GM19395 (cell line): ENCODE data around the gene SFXN1.
"Not testable (repeated sequence)": the region's sequence is repeated elsewhere in the genome, so short reads cannot be mapped to it uniquely, and the experiment has no call there.

Experiments used
- ATAC-seq: cut with Tn5 transposase; IDR thresholded peaks from one replicate; pipeline ENCODE4 v1.9.1; 2021; ENCODE audit warnings: mild to moderate bottlenecking, moderate library complexity; ENCODE audit not compliant: unreplicated experiment

SFXN1 gene

GRCh38 chr5:175493726-175494125 is 15.4 kb downstream of the SFXN1 start:
- ATAC-seq = no peak

- ATAC-seq = no peak
Measured at GRCh38 chr5:175494264-175495183, 16.2 kb downstream of the SFXN1 start.

- ATAC-seq = no peak
Measured at GRCh38 chr5:175501759-175502158, 23.4 kb downstream of the SFXN1 start.

- ATAC-seq = not testable (repeated sequence)
Measured at GRCh38 chr5:175507671-175508070, 29.3 kb downstream of the SFXN1 start.

GRCh38 chr5:175508896-175509295 is 30.5 kb downstream of the SFXN1 start:
- ATAC-seq = no peak

GRCh38 chr5:175513297-175513696 is 34.9 kb downstream of the SFXN1 start:
- ATAC-seq = no peak

- ATAC-seq = no peak
Measured at GRCh38 chr5:175513726-175514125, 35.4 kb downstream of the SFXN1 start.

GRCh38 chr5:175516933-175517823 is 38.8 kb downstream of the SFXN1 start:
- ATAC-seq = no peak

- ATAC-seq = no peak
Measured at GRCh38 chr5:175517824-175518450, 39.6 kb downstream of the SFXN1 start.

GRCh38 chr5:175519006-175519405 is 40.6 kb downstream of the SFXN1 start:
- ATAC-seq = no peak

- ATAC-seq = no peak
Measured at GRCh38 chr5:175520321-175520720, 42.0 kb downstream of the SFXN1 start.

GRCh38 chr5:175520873-175521272 is 42.5 kb downstream of the SFXN1 start:
- ATAC-seq = no peak

GRCh38 chr5:175521313-175521833 is 43.0 kb downstream of the SFXN1 start:
- no peak for ATAC-seq

- no peak for ATAC-seq
Measured at GRCh38 chr5:175523292-175523691, 44.9 kb downstream of the SFXN1 start.

GRCh38 chr5:175524211-175524610 is 45.9 kb downstream of the SFXN1 start:
- ATAC-seq = no peak

- ATAC-seq = no peak
Measured at GRCh38 chr5:175526691-175527090, 48.3 kb downstream of the SFXN1 start.

- no peak for ATAC-seq
Measured at GRCh38 chr5:175531361-175531760, 53.0 kb downstream of the SFXN1 start.

- ATAC-seq = peak; percentile 93
Measured at GRCh38 chr5:175534070-175534932, 55.9 kb downstream of the SFXN1 start.

- ATAC-seq = not testable (repeated sequence)
Measured at GRCh38 chr5:175535331-175535730, 57.0 kb downstream of the SFXN1 start.

- no peak for ATAC-seq
Measured at GRCh38 chr5:175535796-175536195, 57.4 kb downstream of the SFXN1 start.
